NCI-H1417 treated with DMSO at 0.1 percent for 48 hours (cell line): ENCODE measurements around the gene FLYWCH1.

Source experiments
- DNase-seq: peaks from one replicate; lab custom pipeline; 2025; lab: John Stamatoyannopoulos, UW

The FLYWCH1 gene

GRCh38 chr16:2911638-2912329, at the start of gene FLYWCH1:
TSS of gene FLYWCH1 (plus strand) at chr16:2911931. CDS start at chr16:2929686, 17,755 bp downstream.
- peak; percentile 84 for DNase-seq

GRCh38 chr16:2865651-2866050, 46.1 kb upstream of the FLYWCH1 start:
- DNase-seq: no peak

GRCh38 chr16:2866431-2866830, 45.3 kb upstream of the FLYWCH1 start:
- DNase-seq: no peak

GRCh38 chr16:2867661-2867986, 44.1 kb upstream of the FLYWCH1 start:
- DNase-seq: no peak

- peak; percentile 54 for DNase-seq
Observed at GRCh38 chr16:2867987-2868789, 43.5 kb upstream of the FLYWCH1 start.

GRCh38 chr16:2871926-2872325, 39.8 kb upstream of the FLYWCH1 start:
- DNase-seq: no peak

GRCh38 chr16:2874032-2874911, 37.5 kb upstream of the FLYWCH1 start:
- DNase-seq: no peak

GRCh38 chr16:2874912-2875362, 36.8 kb upstream of the FLYWCH1 start:
- no peak for DNase-seq

GRCh38 chr16:2879854-2880508, 31.8 kb upstream of the FLYWCH1 start:
- no peak for DNase-seq

- DNase-seq: no peak
Observed at GRCh38 chr16:2881783-2882649, 29.7 kb upstream of the FLYWCH1 start.

- peak; percentile 92 for DNase-seq
Observed at GRCh38 chr16:2882650-2883457, 28.9 kb upstream of the FLYWCH1 start, which contains the start of gene FLYWCH2. TSS of gene FLYWCH2 (plus strand) at chr16:2883215. CDS start at chr16:2896450, 13,235 bp downstream.

GRCh38 chr16:2883458-2883908, 28.2 kb upstream of the FLYWCH1 start:
- DNase-seq: no peak

- no peak for DNase-seq
Observed at GRCh38 chr16:2884041-2884451, 27.7 kb upstream of the FLYWCH1 start.

- DNase-seq: no peak
Observed at GRCh38 chr16:2894231-2894630, 17.5 kb upstream of the FLYWCH1 start.

GRCh38 chr16:2895813-2896212, 15.9 kb upstream of the FLYWCH1 start:
- no peak for DNase-seq

GRCh38 chr16:2896480-2897010, 15.2 kb upstream of the FLYWCH1 start:
- DNase-seq: no peak

- DNase-seq: no peak
Observed at GRCh38 chr16:2897110-2897509, 14.6 kb upstream of the FLYWCH1 start.

- DNase-seq: no peak
Observed at GRCh38 chr16:2898831-2899563, 12.7 kb upstream of the FLYWCH1 start.

GRCh38 chr16:2899564-2900072, 12.1 kb upstream of the FLYWCH1 start:
- no peak for DNase-seq
